SU-DHL-6 (cell line): ENCODE results near the gene PRPF6.

Experiments used
- H2AFZ ChIP-seq: fragments of 200-600 bp; sonication (generic); 2 replicates; pipeline ENCODE4 v1.6.1; 2014; ENCODE audit warnings: low read depth, mild to moderate bottlenecking, moderate library complexity, mixed read lengths, antibody characterized with exemption, low read length; ENCODE audit not compliant: severe bottlenecking
- H3F3A ChIP-seq: fragments of 200-600 bp; shearing (Covaris generic); 2 replicates; pipeline ENCODE4 v1.6.0; 2016; ENCODE audit warnings: antibody characterized with exemption, mild to moderate bottlenecking; ENCODE audit not compliant: insufficient read depth
- H3K27ac ChIP-seq: fragments of 200-600 bp; sonication (generic); 2 replicates; pipeline ENCODE4 v1.5.1; 2016; ENCODE audit warnings: low read depth, mild to moderate bottlenecking, low read length, moderate library complexity, mixed read lengths
- H3K27me3 ChIP-seq: fragments of 200-600 bp; sonication (generic), shearing (Covaris generic); 2 replicates; pipeline ENCODE4 v1.6.0; 2014; ENCODE audit warnings: mild to moderate bottlenecking, low read length
- H3K36me3 ChIP-seq: fragments of 200-600 bp; sonication (generic); 2 replicates; pipeline ENCODE4 v1.6.1; 2014; ENCODE audit warnings: mild to moderate bottlenecking, low read length, mixed read lengths
- H3K4me2 ChIP-seq: fragments of 300-600, 200-600 bp; shearing (Covaris generic), sonication (generic); 2 replicates; pipeline ENCODE4 v1.6.0; 2014; ENCODE audit warnings: low read length, low read depth, mild to moderate bottlenecking; ENCODE audit not compliant: poor library complexity, severe bottlenecking
- H3K4me3 ChIP-seq: fragments of 200-600 bp; sonication (generic); 2 replicates; pipeline ENCODE4 v1.5.1; 2014; ENCODE audit warnings: antibody characterized with exemption, low read length, mild to moderate bottlenecking, mixed read lengths; ENCODE audit not compliant: insufficient read depth, poor library complexity, severe bottlenecking
- H3K79me2 ChIP-seq: fragments of 200-600 bp; sonication (generic); 2 replicates; pipeline ENCODE4 v1.6.1; 2014; ENCODE audit warnings: mild to moderate bottlenecking, low read length, moderate library complexity; ENCODE audit not compliant: insufficient read depth
- H3K9ac ChIP-seq: fragments of 200-600 bp; sonication (generic); 2 replicates; pipeline ENCODE4 v1.7.0; 2014; ENCODE audit warnings: mild to moderate bottlenecking, low read length
- H3K9me2 ChIP-seq: fragments of 200-600 bp; sonication (generic); replicated peaks from 2 replicates; pipeline ENCODE4 v1.6.1; 2014; ENCODE audit warnings: low read length; ENCODE audit not compliant: insufficient read depth
- H3K9me3 ChIP-seq: fragments of 200-600 bp; sonication (generic); 2 replicates; pipeline ENCODE4 v1.6.1; 2014; ENCODE audit warnings: low read length, mixed read lengths; ENCODE audit not compliant: insufficient read depth
- H4K20me1 ChIP-seq: fragments of 200-600 bp; sonication (generic); 2 replicates; pipeline ENCODE4 v1.6.1; 2014; ENCODE audit warnings: low read depth, mild to moderate bottlenecking, antibody characterized with exemption, low read length, moderate library complexity, mixed read lengths
- EZH2phosphoT487 ChIP-seq: fragments of 200-600 bp; sonication (generic), shearing (Covaris generic); conservative IDR thresholded peaks from 2 replicates; pipeline ENCODE4 v1.6.1; 2018; ENCODE audit warnings: mild to moderate bottlenecking, antibody characterized with exemption, low read length, moderate library complexity, mixed read lengths
- TF ChIP-seq, protein P1 (sequence below): fragments of 200-600 bp; sonication (generic); IDR thresholded peaks from one replicate; pipeline ENCODE4 v1.5.1; 2017; ENCODE audit warnings: antibody characterized with exemption, mild to moderate bottlenecking, low read length, moderate library complexity; ENCODE audit not compliant: insufficient read depth, poor library complexity, severe bottlenecking

PRPF6 gene

DNA sequence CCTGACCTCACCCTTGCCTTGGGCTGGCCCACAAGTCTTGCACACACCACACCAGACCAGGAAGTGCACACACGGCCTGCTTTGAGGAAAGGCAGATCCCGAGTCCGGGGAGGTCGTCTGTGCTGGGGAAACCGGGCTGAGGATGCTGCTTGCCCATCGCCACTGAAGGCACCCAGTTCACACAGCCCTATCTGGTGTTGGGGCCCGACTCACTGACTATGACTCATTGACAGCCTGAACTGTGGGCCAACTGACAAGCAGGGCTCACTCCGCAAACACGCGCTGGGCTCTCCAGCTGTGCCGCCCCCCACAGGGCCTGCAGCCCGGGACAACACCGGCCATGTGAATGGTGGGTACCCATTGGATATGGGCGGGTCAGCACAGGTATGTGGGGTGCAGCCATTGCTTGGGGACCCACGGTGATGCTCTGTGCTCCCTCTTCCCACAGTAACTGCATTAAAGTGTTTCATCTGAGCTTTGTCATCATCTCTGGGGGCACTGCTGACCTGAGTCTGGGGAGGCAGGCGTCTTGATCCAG lies 3.1 kb upstream of the PRPF6 start:
- Histone ChIP-seq H3K4me3 (no peak overlapping the region), H3K4me2 (peak overlapping the region; percentile 70), H3K79me2 (peaks cover 13% of the 10 kb centered on the region), H3K27me3 (no peaks in the 10 kb centered on the region), H3K36me3 (no peaks in the 10 kb centered on the region), H3K9me3 (no peaks in the 10 kb centered on the region), H2AFZ (no peak overlapping the region), H3K27ac (no peak overlapping the region), H4K20me1 (no peaks in the 10 kb centered on the region), H3F3A (peaks cover 19% of the 10 kb centered on the region), H3K9me2 (no peaks in the 10 kb centered on the region), H3K9ac (no peak overlapping the region)
- TF ChIP-seq, protein P1, sequence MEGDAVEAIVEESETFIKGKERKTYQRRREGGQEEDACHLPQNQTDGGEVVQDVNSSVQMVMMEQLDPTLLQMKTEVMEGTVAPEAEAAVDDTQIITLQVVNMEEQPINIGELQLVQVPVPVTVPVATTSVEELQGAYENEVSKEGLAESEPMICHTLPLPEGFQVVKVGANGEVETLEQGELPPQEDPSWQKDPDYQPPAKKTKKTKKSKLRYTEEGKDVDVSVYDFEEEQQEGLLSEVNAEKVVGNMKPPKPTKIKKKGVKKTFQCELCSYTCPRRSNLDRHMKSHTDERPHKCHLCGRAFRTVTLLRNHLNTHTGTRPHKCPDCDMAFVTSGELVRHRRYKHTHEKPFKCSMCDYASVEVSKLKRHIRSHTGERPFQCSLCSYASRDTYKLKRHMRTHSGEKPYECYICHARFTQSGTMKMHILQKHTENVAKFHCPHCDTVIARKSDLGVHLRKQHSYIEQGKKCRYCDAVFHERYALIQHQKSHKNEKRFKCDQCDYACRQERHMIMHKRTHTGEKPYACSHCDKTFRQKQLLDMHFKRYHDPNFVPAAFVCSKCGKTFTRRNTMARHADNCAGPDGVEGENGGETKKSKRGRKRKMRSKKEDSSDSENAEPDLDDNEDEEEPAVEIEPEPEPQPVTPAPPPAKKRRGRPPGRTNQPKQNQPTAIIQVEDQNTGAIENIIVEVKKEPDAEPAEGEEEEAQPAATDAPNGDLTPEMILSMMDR: no peak
- TF ChIP-seq EZH2phosphoT487: no peak

DNA sequence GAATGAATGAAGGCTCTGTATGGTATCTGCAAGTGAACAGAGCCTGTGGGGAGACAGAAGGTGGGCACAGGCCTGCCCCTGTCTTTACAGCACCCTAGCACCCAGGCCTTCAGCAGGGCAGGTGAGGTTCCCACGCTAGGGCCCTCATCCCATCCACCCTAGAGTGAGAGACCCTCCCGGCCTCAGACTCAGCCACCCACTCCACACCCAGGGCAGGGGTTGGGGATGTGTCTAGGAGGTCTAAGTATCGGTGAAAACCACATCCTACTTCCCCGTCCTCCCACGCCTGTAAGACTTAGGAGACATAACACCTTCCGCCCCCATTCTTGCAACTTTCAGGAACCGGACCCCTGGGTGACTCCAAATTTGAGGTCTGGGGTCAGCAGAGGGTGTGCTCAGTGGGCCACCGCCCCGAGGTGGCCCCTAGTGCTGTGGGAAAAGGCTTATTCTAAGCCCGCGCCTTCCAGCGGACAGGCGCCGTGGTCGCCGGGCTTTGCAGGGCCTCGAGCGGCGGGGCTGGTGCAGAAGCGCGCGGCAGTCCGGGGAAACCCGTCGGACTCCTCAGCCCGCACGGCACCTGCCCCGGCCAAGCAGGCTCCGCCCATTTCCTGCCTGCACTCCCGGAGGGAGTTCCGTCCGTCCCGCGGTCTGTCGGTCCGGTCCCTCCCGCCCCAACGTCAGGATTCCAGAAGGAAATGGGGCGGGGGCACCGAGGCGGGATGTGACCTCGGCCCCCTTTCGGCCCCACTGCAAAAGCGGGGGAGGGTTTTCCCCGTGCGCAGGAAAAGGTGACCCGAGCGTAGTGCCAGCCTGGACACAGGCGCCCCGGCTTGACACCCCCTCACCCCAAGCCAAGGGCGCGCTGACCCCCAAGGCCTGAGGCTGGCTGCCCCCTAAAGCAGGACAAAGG lies 2.4 kb upstream of the PRPF6 start:
- Histone ChIP-seq H2AFZ (peak overlapping the region; percentile 52), H3F3A (peaks cover 19% of the 10 kb centered on the region), H3K27ac (peak overlapping the region; percentile 87), H3K4me3 (peak overlapping the region; percentile 85), H3K36me3 (no peaks in the 10 kb centered on the region), H3K9ac (peak overlapping the region; percentile 89), H3K9me2 (no peaks in the 10 kb centered on the region), H3K9me3 (no peaks in the 10 kb centered on the region), H3K4me2 (peak overlapping the region; percentile 70), H4K20me1 (no peaks in the 10 kb centered on the region), H3K27me3 (no peaks in the 10 kb centered on the region), H3K79me2 (peaks cover 18% of the 10 kb centered on the region)
- TF ChIP-seq EZH2phosphoT487: no peak
- TF ChIP-seq, protein P1: no peak

DNA sequence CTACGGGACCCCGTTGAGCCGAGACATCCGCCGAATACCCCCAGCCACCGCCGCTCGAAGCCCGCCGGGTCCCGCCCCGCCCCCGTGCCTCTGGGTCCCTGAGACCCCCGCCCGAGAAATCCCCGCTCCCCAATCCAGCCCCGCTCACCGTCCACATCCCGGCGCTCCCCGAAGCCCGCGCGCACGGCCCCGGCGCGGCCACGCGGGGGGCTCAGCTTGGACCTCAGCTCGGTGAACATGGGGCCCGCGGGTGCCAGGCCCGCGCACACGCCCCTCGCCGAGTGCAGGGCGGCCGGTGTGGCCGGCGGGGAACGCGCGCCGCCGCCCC lies 1.7 kb upstream of the PRPF6 start:
- Histone ChIP-seq H3K36me3 (peaks cover under 1% of the 10 kb centered on the region; the same call in 1 of the 2 replicates), H3K9me3 (no peaks in the 10 kb centered on the region), H3K4me2 (peak overlapping the region; percentile 70), H3K79me2 (peaks cover 22% of the 10 kb centered on the region), H3K27ac (peak overlapping the region; percentile 87), H3F3A (peaks cover 19% of the 10 kb centered on the region), H3K9me2 (no peaks in the 10 kb centered on the region), H3K27me3 (no peaks in the 10 kb centered on the region), H2AFZ (peak overlapping the region; percentile 52), H3K9ac (peak overlapping the region; percentile 89), H4K20me1 (no peaks in the 10 kb centered on the region), H3K4me3 (peak overlapping the region; percentile 85)
- no peak for TF ChIP-seq EZH2phosphoT487
- TF ChIP-seq, protein P1: no peak
